HK-2 (cell line): ENCODE results near the gene FA2H.
"Not testable (repeated sequence)": the region's sequence is repeated elsewhere in the genome, so short reads cannot be mapped to it uniquely, and the experiment has no call there.

Experiments
- DNase-seq: peaks from one replicate; pipeline ENCODE4 v3.0.0-alpha.2; 2018; ENCODE audit not compliant: unreplicated experiment

The FA2H gene

GRCh38 chr16:74724820-74725549 is 49.6 kb downstream of the FA2H start:
- DNase-seq = no peak

GRCh38 chr16:74723256-74723655 is 51.4 kb downstream of the FA2H start:
- DNase-seq = no peak

GRCh38 chr16:74722156-74722555 is 52.5 kb downstream of the FA2H start:
- not testable (repeated sequence) for DNase-seq

GRCh38 chr16:74721716-74722115 is 52.9 kb downstream of the FA2H start:
- DNase-seq = no peak

GRCh38 chr16:74720579-74720978 is 54.0 kb downstream of the FA2H start:
- DNase-seq = no peak

- no peak for DNase-seq
Measured at GRCh38 chr16:74718741-74719610, 55.6 kb downstream of the FA2H start.

- no peak for DNase-seq
Measured at GRCh38 chr16:74718140-74718539, 56.5 kb downstream of the FA2H start.

- no peak for DNase-seq
Measured at GRCh38 chr16:74717367-74717766, 57.3 kb downstream of the FA2H start.

GRCh38 chr16:74716355-74716754 is 58.3 kb downstream of the FA2H start:
- DNase-seq = no peak

- DNase-seq = no peak
Measured at GRCh38 chr16:74713876-74714275, 60.7 kb downstream of the FA2H start.

GRCh38 chr16:74713325-74713724 is 61.3 kb downstream of the FA2H start:
- DNase-seq = no peak

GRCh38 chr16:74711938-74712337 is 62.7 kb downstream of the FA2H start:
- no peak for DNase-seq

GRCh38 chr16:74710401-74710800 is 64.2 kb downstream of the FA2H start:
- DNase-seq = no peak

- DNase-seq = peak; percentile 76
Measured at GRCh38 chr16:74709441-74709877, 65.2 kb downstream of the FA2H start.

GRCh38 chr16:74700438-74701225 is 74.0 kb downstream of the FA2H start, which contains the start of gene MLKL:
Gene MLKL, minus strand, starts transcription at chr16:74700862. Its CDS starts 5,105 bp downstream, at chr16:74695757.
- peak; percentile 66 for DNase-seq

- DNase-seq = no peak
Measured at GRCh38 chr16:74700116-74700437, 74.5 kb downstream of the FA2H start.

GRCh38 chr16:74699666-74700065 is 75.0 kb downstream of the FA2H start:
- DNase-seq = no peak

GRCh38 chr16:74698222-74698621 is 76.4 kb downstream of the FA2H start:
- no peak for DNase-seq

GRCh38 chr16:74695450-74696422 is 78.9 kb downstream of the FA2H start:
- DNase-seq = peak; percentile 53

GRCh38 chr16:74691093-74691855 is 83.3 kb downstream of the FA2H start:
- no peak for DNase-seq
